Epithelial cell of esophagus (primary cell): ENCODE data around the gene CCDC171.

Experiments used
- DNase-seq: peaks from one replicate; pipeline ENCODE4 v3.0.0; 2010; ENCODE audit warnings: low read depth
- H3K4me3 ChIP-seq: 2 replicates; pipeline ENCODE4 v1.5.1; 2011; ENCODE audit warnings: mild to moderate bottlenecking, low read length, control low read depth
- TF ChIP-seq, protein P1 (sequence below): IDR thresholded peaks from 2 replicates; pipeline ENCODE4 v1.5.1; 2011; ENCODE audit warnings: low read depth, mild to moderate bottlenecking, low read length, control low read depth, inconsistent platforms; ENCODE audit not compliant: insufficient read depth; ENCODE audit errors: missing control alignments

Gene CCDC171

DNA sequence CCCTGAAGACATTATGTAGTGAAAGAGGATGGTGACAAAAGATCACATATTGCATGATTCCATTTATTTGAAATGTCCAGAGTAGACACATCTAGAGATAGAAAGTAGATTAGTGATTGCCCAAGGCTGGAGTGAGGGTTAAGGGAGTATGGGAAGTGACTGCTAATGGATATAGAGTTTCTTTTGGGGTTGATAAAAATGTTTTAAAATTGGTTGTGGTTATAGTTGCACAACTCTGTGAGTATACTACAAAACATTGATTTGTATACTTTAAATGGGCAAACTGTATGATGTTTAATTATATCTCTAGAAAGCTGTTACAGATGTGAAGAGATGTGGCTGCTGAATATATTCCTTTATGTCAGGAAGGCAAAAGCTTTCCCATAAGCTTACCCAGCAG is 202.8 kb downstream of the CCDC171 start:
- DNase-seq = no peak
- TF ChIP-seq, protein P1, sequence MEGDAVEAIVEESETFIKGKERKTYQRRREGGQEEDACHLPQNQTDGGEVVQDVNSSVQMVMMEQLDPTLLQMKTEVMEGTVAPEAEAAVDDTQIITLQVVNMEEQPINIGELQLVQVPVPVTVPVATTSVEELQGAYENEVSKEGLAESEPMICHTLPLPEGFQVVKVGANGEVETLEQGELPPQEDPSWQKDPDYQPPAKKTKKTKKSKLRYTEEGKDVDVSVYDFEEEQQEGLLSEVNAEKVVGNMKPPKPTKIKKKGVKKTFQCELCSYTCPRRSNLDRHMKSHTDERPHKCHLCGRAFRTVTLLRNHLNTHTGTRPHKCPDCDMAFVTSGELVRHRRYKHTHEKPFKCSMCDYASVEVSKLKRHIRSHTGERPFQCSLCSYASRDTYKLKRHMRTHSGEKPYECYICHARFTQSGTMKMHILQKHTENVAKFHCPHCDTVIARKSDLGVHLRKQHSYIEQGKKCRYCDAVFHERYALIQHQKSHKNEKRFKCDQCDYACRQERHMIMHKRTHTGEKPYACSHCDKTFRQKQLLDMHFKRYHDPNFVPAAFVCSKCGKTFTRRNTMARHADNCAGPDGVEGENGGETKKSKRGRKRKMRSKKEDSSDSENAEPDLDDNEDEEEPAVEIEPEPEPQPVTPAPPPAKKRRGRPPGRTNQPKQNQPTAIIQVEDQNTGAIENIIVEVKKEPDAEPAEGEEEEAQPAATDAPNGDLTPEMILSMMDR = no peak
- no peak overlapping the region for H3K4me3 ChIP-seq

DNA sequence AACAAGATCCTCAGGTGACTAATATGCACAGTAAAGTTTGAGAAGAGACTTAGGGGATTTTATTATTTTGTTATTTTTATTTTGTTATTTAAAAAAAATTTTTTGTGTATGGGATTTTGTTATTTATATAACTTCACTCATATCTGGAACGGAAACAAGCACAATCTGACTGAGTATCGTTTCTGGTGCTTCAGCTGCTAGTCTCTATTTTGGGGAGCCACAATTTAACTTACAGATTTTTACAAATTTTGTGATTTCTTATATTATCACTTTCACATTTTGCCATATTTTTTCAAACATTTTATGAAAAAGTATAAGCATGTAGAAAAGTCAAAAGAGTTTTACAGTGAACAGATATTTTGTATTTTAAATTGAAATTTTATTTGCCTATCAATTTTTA is 208.7 kb downstream of the CCDC171 start:
- H3K4me3 ChIP-seq = no peak overlapping the region
- DNase-seq = no peak
- TF ChIP-seq, protein P1 = no peak

DNA sequence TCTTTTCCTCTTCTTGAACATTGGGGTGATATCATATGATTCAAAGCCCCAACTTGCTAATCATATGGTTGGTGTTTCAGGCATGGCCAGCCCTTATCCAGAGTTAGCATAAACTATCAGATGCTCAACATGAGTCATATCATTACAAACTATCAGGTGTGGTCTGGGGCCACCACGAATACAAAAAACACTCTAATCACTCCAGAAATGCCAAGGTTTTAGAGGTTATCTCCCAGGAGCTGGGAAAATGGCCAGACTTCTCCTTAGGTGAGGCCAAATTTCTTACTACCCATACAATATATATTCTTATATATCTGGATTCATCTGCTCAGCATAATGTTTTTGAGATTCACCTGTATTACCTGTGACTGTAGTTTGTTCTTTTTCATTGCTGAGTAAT is 210.5 kb downstream of the CCDC171 start:
- no peak for DNase-seq
- TF ChIP-seq, protein P1 = no peak
- H3K4me3 ChIP-seq = no peak overlapping the region

DNA sequence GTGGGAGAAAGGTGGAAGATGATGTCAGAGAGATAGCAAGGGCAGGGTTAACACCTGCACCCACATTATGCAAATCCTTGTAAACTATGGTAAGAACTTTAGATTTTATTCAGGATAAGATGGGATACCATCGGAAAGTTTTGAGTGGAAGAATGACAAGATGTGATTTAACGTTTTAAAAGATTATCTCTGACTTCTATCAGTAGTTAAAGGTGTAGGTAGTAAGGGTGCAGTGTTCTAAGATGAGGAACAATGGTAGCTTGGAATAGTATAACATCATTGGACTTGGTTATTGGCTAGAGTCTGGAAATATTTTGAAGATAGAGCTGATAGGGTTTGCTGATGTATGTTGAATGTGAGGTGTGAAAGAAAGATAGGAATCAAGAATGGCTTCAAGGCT is 211.3 kb downstream of the CCDC171 start:
- TF ChIP-seq, protein P1 = no peak
- no peak overlapping the region for H3K4me3 ChIP-seq
- no peak for DNase-seq

DNA sequence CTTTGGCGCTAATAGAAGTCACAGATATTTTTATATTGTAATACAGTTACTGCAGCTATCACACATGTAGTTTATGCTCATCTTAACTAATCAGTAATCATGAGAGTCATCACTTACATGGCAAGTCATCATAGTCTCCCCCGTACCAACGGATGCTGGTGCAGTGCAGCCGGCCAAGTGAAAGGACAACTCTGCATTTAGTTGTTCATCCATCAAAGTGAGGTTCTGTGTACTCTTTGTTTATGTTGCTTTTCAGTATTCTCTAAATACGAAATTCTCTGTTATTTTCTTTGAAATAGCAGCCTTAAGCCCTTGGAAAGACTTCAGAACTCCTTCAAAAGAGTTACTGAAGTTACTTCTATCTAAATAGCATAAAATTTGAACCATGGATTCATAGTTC is 216.7 kb downstream of the CCDC171 start:
- DNase-seq = no peak
- H3K4me3 ChIP-seq = no peak overlapping the region
- TF ChIP-seq, protein P1 = no peak

DNA sequence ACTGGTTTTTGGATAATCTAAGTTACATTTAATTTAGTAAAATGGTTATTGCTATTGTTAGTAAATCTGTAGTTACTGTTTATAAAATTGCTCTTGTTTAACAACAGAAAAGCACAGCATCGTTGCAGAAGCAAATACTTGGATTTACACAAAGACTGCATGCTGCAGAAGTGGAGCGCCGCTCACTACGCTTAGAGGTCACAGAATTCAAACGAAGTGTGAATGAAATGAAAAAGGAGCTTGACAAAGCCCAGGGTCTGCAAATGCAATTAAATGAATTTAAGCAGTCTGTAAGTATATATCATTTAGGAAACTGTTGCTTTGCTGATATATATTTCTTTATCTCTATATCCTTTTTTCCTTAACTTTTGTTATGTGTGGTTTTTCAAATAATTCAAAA is 226.0 kb downstream of the CCDC171 start:
- TF ChIP-seq, protein P1 = no peak
- no peak overlapping the region for H3K4me3 ChIP-seq
- DNase-seq = no peak

DNA sequence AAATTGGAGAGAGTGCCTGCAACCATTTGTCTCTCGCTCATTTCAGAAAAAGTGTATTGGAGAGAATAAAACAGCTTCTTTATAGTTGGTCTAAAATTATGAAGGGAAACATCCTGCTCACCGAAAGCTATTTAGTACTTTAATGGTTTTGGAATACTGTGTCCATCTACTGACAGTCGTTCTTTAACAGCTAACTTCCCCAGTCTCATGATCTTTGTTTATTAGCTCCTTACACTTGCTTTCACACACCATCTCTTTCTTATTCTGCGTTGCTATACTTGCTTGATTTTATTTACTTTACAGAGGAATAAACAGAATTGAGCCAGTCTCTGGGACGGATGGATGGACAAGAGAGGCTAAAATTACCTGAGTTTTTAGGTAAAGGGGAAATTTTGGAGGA is 229.3 kb downstream of the CCDC171 start:
- DNase-seq = no peak
- TF ChIP-seq, protein P1 = no peak
- no peak overlapping the region for H3K4me3 ChIP-seq
